IPS-18a (cell line): Measurements from ENCODE around the gene SPTBN5.

Experiments used
- H3K27ac ChIP-seq: one replicate; pipeline ENCODE4 v1.5.1; 2013; ENCODE audit warnings: low read length
- H3K27me3 ChIP-seq: one replicate; pipeline ENCODE4 v1.6.1; 2013; ENCODE audit warnings: mild to moderate bottlenecking, low read length; ENCODE audit not compliant: control insufficient read depth, insufficient read depth
- H3K36me3 ChIP-seq: one replicate; pipeline ENCODE4 v1.6.1; 2013; ENCODE audit warnings: low read depth, low read length; ENCODE audit not compliant: control insufficient read depth
- H3K4me1 ChIP-seq: one replicate; pipeline ENCODE4 v1.6.1; 2013; ENCODE audit warnings: low read depth, low read length; ENCODE audit not compliant: control insufficient read depth
- H3K4me3 ChIP-seq: one replicate; pipeline ENCODE4 v1.5.1; 2013; ENCODE audit warnings: low read length
- H3K9ac ChIP-seq: one replicate; pipeline ENCODE4 v1.6.1; 2013; ENCODE audit warnings: mild to moderate bottlenecking, low read length, moderate library complexity
- H3K9me3 ChIP-seq: one replicate; pipeline ENCODE4 v1.6.1; 2013; ENCODE audit warnings: low read depth, low read length; ENCODE audit not compliant: control insufficient read depth

The SPTBN5 gene

DNA sequence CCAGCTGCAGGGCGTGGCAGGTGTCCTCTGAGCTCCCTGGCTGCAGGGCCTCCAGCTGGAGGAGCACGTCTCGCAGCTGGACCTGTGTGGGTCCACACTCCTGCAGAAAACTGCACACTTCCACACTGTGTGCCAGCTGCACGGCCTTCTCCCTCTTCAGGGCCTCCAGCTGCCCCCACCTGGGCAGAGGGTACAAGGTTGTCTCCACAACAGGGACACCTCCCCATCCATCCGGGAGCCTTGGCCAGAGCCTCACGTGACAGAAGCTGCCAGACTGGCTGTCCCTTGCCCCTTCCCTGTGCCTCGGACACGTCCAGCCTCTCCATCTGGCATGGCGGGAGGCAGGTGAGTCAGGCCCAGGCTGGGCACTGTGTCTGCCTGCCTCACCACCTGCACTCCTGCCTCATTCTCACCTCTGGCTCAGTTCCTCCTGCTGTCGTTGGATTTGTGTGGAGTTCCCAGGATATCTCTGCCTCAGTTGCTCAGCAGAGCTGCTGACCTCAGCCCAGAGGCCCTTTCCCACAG is 14.5 kb downstream of the SPTBN5 start:
- Histone ChIP-seq H3K27ac (no peak overlapping the region), H3K4me3 (no peak overlapping the region), H3K9ac (no peak overlapping the region), H3K9me3 (no peaks in the 10 kb centered on the region), H3K36me3 (no peaks in the 10 kb centered on the region), H3K4me1 (peaks cover 4% of the 10 kb centered on the region), H3K27me3 (peaks cover 30% of the 10 kb centered on the region)

DNA sequence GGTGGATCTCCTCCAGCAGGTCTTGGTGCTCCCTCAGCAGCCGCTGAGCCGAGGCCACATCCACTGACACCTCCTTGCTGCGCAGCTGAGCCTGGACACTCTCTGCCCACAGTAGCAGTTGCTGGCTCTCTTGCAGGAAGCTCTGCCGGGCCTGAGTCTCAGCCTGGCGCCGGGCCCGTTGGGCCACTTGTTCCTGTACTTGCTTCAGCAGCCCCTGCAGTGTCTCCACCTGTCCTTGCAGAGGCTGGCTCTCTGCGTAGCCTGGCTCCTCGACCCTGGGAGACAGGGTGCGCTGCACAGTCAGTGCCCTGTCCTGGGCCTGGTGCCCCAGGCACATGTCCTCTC is 15.5 kb downstream of the SPTBN5 start:
- H3K27ac ChIP-seq = no peak overlapping the region
- no peaks in the 10 kb centered on the region for H3K36me3 ChIP-seq
- no peaks in the 10 kb centered on the region for H3K9me3 ChIP-seq
- no peak overlapping the region for H3K4me3 ChIP-seq
- H3K9ac ChIP-seq = no peak overlapping the region
- H3K27me3 ChIP-seq = peaks cover 28% of the 10 kb centered on the region
- peaks cover 4% of the 10 kb centered on the region for H3K4me1 ChIP-seq

DNA sequence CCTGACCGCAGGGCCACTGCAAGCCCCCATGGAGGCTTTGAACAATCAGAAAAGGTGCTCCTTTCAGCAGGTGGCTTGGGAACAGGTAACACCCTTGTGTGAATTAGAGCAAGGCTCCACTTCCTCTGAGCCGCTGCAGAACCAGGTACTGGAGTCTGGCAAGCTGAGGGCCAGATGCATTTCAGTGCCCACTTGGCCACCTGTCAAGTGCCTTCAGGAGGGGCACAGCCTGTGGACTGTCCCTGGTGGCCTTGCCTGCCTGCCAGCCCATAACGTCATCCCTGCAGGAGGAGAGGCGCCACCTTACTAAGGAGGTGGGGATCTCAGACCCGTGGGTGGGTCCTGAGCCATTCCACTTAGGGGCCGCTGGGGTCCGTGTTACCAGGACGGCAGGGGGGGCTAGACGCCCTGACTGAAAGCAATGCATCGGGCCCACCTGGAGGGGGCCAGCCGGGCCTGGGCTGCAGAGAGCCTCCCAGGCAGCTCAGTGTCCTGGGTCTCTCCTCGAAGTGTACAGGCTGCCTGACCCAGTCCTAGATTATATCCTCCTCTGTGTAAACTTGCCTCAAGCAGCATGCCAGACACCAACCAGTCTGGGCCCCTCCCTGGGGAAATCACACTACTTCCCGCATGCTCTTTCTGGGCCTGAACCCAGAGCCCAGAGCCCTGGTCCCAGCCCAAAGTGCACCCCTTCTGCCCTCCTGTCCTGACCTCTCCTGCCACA is 16.1 kb downstream of the SPTBN5 start:
- H3K27me3 ChIP-seq = peaks cover 22% of the 10 kb centered on the region
- H3K9ac ChIP-seq = no peak overlapping the region
- H3K4me3 ChIP-seq = no peak overlapping the region
- H3K36me3 ChIP-seq = no peaks in the 10 kb centered on the region
- H3K4me1 ChIP-seq = peaks cover 4% of the 10 kb centered on the region
- H3K27ac ChIP-seq = no peak overlapping the region
- no peaks in the 10 kb centered on the region for H3K9me3 ChIP-seq

DNA sequence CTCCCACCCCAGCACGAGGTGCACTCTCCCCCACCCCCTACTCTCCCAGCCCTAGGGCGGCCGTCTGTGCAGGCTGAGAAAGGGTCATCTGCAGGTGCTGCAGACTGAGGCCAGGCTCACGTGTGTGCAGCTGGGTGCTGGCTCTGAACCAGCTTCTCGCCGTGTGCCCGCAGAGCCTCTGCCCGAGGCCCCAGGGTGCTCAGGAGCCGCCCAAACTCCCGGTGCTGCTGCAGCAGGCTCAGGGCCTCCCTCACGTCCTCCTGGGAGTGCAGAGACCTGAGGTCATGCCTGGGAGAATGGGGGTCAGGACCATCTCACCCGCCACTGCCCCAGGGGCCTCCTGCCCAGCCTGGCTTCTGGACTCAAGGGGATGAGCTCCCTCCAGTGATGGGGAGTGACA is 17.2 kb downstream of the SPTBN5 start:
- H3K9ac ChIP-seq = no peak overlapping the region
- no peaks in the 10 kb centered on the region for H3K9me3 ChIP-seq
- no peak overlapping the region for H3K4me3 ChIP-seq
- H3K27me3 ChIP-seq = peaks cover 13% of the 10 kb centered on the region
- H3K4me1 ChIP-seq = no peaks in the 10 kb centered on the region
- H3K36me3 ChIP-seq = no peaks in the 10 kb centered on the region
- no peak overlapping the region for H3K27ac ChIP-seq

DNA sequence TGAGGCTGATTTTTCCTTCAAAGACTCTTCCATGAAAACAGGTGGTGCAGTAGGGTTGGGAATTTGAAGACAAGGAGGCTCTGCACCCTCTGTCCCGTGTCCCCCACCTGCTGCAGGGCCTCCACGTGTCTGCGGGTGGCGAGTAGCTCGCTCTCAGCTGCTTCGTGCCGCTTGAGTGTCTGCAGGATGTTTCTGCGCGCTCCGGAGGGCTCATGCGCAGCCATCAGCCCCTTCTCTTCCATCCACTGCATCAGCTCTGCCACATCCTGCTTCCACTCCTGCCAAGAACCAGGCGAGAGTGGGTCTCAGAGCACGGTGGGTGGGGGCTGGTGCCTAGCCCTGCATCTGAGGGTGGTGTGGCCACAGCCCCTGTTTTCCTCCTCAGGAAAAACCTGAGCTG is 17.8 kb downstream of the SPTBN5 start:
- Histone ChIP-seq H3K9ac (no peak overlapping the region), H3K27ac (no peak overlapping the region), H3K4me3 (no peak overlapping the region), H3K4me1 (no peaks in the 10 kb centered on the region), H3K36me3 (no peaks in the 10 kb centered on the region), H3K27me3 (peaks cover 7% of the 10 kb centered on the region), H3K9me3 (no peaks in the 10 kb centered on the region)

DNA sequence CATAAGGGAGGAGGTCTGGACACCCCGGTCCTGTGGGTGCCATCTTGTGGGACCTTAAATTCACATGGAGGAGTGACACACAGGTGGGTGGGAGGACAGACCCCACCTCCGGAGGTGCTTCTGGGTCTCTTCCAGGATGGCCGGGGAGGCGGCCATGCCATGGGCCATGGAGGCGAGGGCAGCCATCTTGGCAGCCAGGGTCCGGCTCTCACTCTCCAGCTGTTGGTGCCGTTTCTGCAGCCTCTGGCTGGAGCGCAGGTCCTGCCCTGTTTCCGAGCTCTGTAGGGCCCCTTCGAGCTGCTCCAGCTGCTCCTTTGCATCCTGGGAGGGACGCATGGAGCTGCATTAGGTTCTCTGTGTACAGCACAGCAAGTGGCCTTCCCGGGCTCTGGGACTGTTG is 19.1 kb downstream of the SPTBN5 start:
- no peak overlapping the region for H3K9ac ChIP-seq
- no peaks in the 10 kb centered on the region for H3K9me3 ChIP-seq
- no peak overlapping the region for H3K27ac ChIP-seq
- H3K36me3 ChIP-seq = no peaks in the 10 kb centered on the region
- H3K4me3 ChIP-seq = no peak overlapping the region
- H3K27me3 ChIP-seq = no peaks in the 10 kb centered on the region
- H3K4me1 ChIP-seq = no peaks in the 10 kb centered on the region

DNA sequence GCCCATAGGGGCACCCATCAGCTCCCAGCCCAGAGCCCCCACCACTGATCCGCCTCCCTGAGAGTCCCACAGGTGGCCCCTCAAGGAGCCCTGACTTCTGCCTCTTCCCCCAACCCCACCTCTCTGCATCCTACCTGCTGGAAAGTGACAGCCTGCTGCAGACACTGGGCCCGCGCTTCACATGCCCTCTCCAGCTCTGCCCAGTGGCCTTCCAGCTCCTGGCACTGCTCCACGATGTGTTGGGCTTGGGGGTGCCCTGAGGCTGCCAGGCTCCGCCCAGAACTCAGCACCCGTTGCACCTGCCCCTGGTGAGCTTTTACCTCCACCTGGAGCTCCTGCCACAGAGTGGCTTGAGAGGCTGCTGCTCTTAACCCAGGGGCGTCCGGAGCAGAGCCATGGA is 20.1 kb downstream of the SPTBN5 start:
- Histone ChIP-seq H3K9me3 (no peaks in the 10 kb centered on the region), H3K27me3 (no peaks in the 10 kb centered on the region), H3K36me3 (no peaks in the 10 kb centered on the region), H3K4me1 (no peaks in the 10 kb centered on the region), H3K27ac (no peak overlapping the region), H3K4me3 (no peak overlapping the region), H3K9ac (no peak overlapping the region)

DNA sequence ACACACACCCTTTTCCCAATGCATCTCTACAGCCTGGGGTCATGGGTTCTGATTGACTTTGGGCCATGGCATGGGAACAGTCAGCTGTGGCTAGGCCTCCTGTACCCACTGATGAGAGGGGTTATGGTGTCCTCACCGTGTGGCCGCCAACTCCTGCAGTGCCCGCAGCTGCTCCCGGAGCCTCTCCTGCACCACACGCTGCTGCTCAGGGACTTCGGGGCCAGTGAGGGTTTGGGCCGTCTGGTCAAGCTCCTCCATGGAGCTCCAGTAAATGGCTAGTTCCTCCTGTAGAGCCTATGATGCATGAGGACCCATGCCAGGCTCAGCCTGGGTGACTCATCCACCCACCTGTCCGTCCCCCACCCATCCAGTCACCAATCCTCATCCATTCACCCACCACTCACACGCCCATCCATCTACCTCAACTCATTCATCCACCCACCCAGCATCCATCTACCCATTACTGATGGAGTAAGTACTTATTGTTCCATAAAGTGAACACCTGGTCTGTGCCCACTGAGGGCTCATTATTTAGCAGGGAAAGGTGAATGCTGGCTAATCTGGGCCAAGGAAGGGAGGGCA is 21.6 kb downstream of the SPTBN5 start:
- Histone ChIP-seq H3K9me3 (no peaks in the 10 kb centered on the region), H3K36me3 (no peaks in the 10 kb centered on the region), H3K27me3 (no peaks in the 10 kb centered on the region), H3K4me3 (no peak overlapping the region), H3K27ac (no peak overlapping the region), H3K4me1 (no peaks in the 10 kb centered on the region), H3K9ac (no peak overlapping the region)

DNA sequence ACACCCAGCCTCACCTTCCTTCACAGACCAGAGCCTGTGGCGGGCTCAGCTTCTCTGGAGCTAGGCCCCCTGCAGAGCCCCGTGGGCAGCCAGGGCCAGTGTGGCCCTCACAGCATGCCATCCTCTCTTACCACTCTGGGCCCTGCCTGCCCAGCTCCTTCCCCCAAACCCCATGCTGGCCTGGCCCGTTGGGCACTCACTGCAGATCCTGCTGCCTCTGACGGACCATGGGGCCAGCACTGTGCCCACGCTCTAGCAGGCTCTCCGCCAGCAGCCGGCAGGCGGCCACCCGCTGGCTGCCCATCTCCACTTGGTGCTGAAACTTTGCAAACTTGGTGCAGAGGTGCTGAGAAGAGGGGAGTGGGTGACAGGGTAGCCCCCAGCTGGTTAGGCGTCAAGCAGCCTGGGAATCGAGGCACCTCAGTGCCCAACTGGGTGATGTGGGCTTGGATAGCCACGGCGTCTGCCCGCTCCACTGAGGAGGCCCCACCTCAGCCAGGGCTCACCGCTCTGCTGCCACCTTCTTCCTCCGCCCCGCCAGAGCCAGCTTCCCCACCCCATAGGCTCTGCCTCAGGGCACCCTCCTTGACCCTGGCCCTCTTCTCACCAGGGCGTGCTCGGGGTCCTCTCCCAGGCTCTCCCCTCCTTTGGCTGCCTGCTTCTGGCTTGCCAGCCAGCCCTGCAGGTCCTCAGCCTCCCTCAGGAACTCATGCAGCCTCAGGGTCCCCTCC is 22.5 kb downstream of the SPTBN5 start:
- no peak overlapping the region for H3K9ac ChIP-seq
- no peak overlapping the region for H3K27ac ChIP-seq
- no peak overlapping the region for H3K4me3 ChIP-seq
- H3K27me3 ChIP-seq = no peaks in the 10 kb centered on the region
- no peaks in the 10 kb centered on the region for H3K4me1 ChIP-seq
- no peaks in the 10 kb centered on the region for H3K36me3 ChIP-seq
- H3K9me3 ChIP-seq = no peaks in the 10 kb centered on the region

DNA sequence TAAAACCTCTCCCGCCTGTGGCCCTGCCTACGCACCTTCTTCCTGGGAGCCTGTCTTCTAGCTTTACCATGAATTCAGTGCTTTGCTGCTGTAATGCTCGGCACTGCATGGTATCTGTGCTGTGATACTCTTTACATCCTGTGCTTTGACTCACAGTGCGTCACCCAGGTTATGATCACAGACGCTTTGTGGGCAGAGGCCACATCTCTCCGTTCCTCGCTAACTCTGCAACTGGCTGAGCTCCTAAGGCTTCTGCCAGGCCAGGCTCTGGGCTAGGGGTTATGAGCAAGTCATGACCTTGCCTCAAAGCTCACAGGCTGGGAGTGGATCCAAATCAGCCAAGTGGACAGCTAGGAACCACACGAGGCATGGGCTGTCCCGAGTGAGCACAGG is 23.2 kb downstream of the SPTBN5 start:
- Histone ChIP-seq H3K27me3 (no peaks in the 10 kb centered on the region), H3K9ac (no peak overlapping the region), H3K4me3 (no peak overlapping the region), H3K9me3 (no peaks in the 10 kb centered on the region), H3K4me1 (no peaks in the 10 kb centered on the region), H3K27ac (no peak overlapping the region), H3K36me3 (no peaks in the 10 kb centered on the region)

DNA sequence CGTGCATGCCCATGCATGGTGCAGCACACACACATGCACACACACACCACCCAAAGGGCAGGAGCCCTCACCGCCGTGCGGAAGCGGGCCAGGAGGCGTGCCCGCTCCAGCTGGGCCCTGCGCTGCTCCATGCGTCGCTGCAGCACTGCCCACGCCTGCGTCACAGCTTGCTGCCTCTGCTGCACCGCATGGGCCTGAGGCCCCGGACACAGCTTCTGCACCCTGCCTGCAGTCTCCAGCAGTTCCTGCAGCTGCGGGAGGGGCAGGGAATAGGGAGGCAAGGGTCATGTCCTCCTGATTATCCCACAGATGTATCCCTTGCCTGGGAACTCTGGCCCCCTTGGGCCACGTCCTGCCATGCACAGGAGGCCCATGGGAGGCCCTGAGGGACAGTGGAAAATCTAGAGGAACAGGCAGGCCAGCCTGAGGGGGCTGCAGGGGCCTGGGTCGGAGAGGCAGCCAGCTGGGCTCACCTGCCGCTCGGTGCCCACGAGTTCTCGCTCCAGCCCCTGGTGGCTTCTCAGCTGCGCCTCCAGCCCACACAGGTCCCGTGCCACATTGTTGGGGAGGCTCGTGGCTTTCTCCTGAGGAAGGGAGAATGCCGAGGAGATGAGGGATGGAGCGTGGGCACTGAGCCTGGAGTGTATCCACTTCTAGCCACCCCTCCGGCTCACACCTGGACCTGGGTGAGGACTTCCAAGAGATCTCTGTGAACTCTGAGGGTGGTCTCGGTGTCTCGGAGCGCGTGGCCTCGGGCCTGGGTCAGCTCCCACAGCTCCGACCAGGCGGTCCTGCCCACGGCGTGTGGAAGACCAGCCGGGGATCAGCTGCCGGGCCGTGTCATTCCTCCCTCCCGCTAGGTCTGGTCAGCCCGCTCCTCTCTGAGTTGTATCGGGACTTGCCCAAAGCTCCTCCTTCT is 23.8 kb downstream of the SPTBN5 start:
- Histone ChIP-seq H3K4me1 (no peaks in the 10 kb centered on the region), H3K4me3 (no peak overlapping the region), H3K36me3 (no peaks in the 10 kb centered on the region), H3K27ac (no peak overlapping the region), H3K9me3 (no peaks in the 10 kb centered on the region), H3K9ac (no peak overlapping the region), H3K27me3 (no peaks in the 10 kb centered on the region)
